Ovary (tissue), 9 donors: ENCODE results near the gene COPS6. TPM values are rescaled to one million over a fixed set of nuclear protein-coding genes. Genes with fewer than 3 reads are reported as not detected.

Experiments used
- DNase-seq, 5 donors: peaks; one replicate each; pipeline ENCODE4 v3.0.0-alpha.2; 2019 to 2020
- H3K27ac ChIP-seq, 2 donors: fragments of 200-600 bp; one replicate each; pipeline versions ENCODE4 v1.5.1 to v1.8.0; 2019 to 2022
- H3K27me3 ChIP-seq: fragments of 200-600 bp; one replicate; pipeline ENCODE4 v1.8.0; 2022
- H3K36me3 ChIP-seq: fragments of 200-600 bp; sonication (generic); one replicate; pipeline ENCODE4 v1.5.1; 2019
- H3K4me1 ChIP-seq: one replicate; pipeline ENCODE4 v1.8.1; 2013; ENCODE audit warnings: mild to moderate bottlenecking, moderate library complexity; ENCODE audit not compliant: insufficient read depth
- H3K4me3 ChIP-seq: fragments of 200-600 bp; sonication (generic); one replicate; pipeline ENCODE4 v1.5.1; 2017
- H3K9me3 ChIP-seq, 2 donors: fragments of 200-600 bp in 1 of 2; sonication (generic) in 1 of 2; one replicate each; pipeline versions ENCODE4 v1.5.1 to v1.8.1; 2013 to 2019; ENCODE audit warnings: mild to moderate bottlenecking in 1 of 2, moderate library complexity in 1 of 2
- EP300 ChIP-seq: sonication (generic); formaldehyde crosslinking; IDR thresholded peaks from one replicate; pipeline ENCODE4 v1.6.1; 2017; ENCODE audit warnings: antibody characterized with exemption
- POLR2A ChIP-seq: fragments of 450-650 bp; IDR thresholded peaks from one replicate; pipeline ENCODE4 v1.6.1; 2017; ENCODE audit warnings: antibody characterized with exemption, mild to moderate bottlenecking, moderate library complexity
- WGBS, 3 donors: extraction: QIAGEN DNeasy Blood & Tissue Kit in 1 of 3; methylation state at CpG; one replicate each; pipeline versions ENCODE4 v1.1.5 to v1.1.7; 2013 to 2017; 5-methylcytosine and 5-hydroxymethylcytosine counted together
- intact Hi-C, 4 donors: fragments of 100-400 bp; cut with DNase I; formaldehyde crosslinking; loops; one replicate each; pipeline versions ENCODE4 v1.11.0 to v1.15.1; 2022 to 2023
- microRNA counts: library from miRNA; unstranded; fragments of <30 nt; microRNA quantifications from one replicate; lab custom pipeline; 2016
- microRNA-seq, 3 donors: library from miRNA; unstranded; fragments of <30 nt; microRNA quantifications; one replicate each; pipeline versions ENCODE4 to v1.2.0, GENCODE V29; 2019 to 2020
- polyA plus RNA-seq, 2 donors: library from polyadenylated mRNA; stranded (reverse); fragments of 200-250 nt in 1 of 2; fragments of 350-450 nt in 1 of 2; fragmentation: Illumina TruSeq in 1 of 2; extraction: RNeasy Lipid Tissue Mini Kit (QIAGEN cat#74804) in 1 of 2; gene quantifications; one replicate each; pipeline ENCODE4 v1.2.3, GENCODE V29; 2013 to 2014
- small RNA-seq: library from RNA; depleted of rRNA; stranded (forward); fragments of <200 nt; gene quantifications from one replicate; pipeline ENCODE3, GENCODE V24; 2016
- total RNA-seq, 7 donors: library from RNA; depleted of rRNA in 2 of 7; stranded (reverse); fragments of >200 nt in 2 of 7; fragmentation: NEBNext Ultra II Directional in 3 of 7; extraction: Animal tissue kit (Norgen Biotek cat#: 25700) in 3 of 7; gene quantifications; one replicate each; pipeline versions ENCODE4 v1.1.0 to v1.2.4, GENCODE V29; 2016 to 2023
- TF ChIP-seq, protein P1 (sequence below), 3 donors: fragments of 450-650 bp in 2 of 3; fragments of 200-600 bp in 1 of 3; IDR thresholded peaks; one replicate each; pipeline versions ENCODE4 v1.5.1 to v1.8.0; 2016 to 2022; ENCODE audit warnings: antibody characterized with exemption in 3 of 3, mild to moderate bottlenecking in 1 of 3
- donor health status: DM: no; HTN: no; CAD: no; lungs with moderate emphysema.
- donor health status: DM: no; HTN: no; CAD: no.
- donor health status: Bipolar disorder and iron deficiency.
- donor health status: DM: yes; HTN: yes; CAD: no.
- donor health status: DM: no; HTN: no; CAD: no.
- donor health status: DM: yes; HTN: yes; CAD: no.

COPS6 gene
- total and polyA plus RNA-seq, 9 donors = 33.6 to 145 (median 98.2) TPM

DNA sequence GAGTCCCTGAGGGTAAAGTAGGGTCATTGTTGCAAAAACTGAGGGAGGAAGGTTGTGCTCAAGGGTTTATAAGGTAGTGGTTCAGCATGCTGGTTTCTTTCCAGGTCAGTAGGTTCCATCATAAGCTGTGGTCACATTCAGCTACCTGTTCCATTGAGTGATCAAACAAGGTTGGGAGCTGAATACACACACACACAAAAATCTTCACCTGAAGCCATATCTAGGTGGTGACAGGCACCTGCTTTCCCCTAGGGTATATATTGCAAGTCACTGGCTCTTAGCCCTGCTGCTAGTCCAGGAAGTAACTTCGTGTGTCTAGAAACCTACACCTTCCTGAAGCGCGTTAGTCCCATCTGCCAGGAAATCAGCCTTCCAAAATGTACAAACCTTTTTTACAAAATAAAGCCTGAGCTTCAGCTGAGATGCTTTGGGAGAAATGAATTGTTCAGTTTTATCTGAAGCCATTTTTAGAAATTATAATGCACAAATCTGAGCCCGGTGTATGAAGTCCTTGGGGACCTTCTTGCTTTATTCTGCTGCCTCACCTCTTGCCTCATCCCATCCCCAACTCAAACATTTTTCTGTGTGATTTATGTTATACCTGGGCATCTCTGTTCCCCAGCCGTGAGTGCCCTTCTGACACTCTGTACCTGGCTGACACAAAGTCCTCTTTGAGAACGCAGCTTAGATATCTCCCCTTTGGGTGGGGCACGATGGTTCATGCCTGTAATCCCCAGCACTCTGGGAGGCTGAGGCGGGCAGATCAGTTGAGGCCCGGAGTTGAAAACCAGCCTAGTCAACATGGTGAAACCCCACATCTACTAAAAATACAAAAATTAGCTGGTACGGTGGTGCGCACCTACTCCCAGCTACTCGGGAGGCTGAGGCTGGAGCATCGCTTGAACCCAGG is 49.3 kb downstream of the COPS6 start:
- no peak for DNase-seq
- intact Hi-C loops = loop anchor here in 3 of 4 donors (5.0 to 10.0 kb wide), 2 partner anchors 74 to 77 kb away; partner anchors contain the start of gene PVRIG (in 2 of the 3)
- 78 to 90% (median 80%) methylated on average over 13 of the region's 13 CpGs for WGBS, 3 donors
- no peaks in the 10 kb centered on the region for H3K36me3 ChIP-seq
- no peaks in the 10 kb centered on the region for H3K27me3 ChIP-seq
- no peaks in the 10 kb centered on the region for H3K4me1 ChIP-seq
- TF ChIP-seq, protein P1, sequence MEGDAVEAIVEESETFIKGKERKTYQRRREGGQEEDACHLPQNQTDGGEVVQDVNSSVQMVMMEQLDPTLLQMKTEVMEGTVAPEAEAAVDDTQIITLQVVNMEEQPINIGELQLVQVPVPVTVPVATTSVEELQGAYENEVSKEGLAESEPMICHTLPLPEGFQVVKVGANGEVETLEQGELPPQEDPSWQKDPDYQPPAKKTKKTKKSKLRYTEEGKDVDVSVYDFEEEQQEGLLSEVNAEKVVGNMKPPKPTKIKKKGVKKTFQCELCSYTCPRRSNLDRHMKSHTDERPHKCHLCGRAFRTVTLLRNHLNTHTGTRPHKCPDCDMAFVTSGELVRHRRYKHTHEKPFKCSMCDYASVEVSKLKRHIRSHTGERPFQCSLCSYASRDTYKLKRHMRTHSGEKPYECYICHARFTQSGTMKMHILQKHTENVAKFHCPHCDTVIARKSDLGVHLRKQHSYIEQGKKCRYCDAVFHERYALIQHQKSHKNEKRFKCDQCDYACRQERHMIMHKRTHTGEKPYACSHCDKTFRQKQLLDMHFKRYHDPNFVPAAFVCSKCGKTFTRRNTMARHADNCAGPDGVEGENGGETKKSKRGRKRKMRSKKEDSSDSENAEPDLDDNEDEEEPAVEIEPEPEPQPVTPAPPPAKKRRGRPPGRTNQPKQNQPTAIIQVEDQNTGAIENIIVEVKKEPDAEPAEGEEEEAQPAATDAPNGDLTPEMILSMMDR (IDR thresholded peaks at IDR 0.05) = no peak
- TF ChIP-seq EP300 = no peak
- H3K4me3 ChIP-seq = no peak overlapping the region
- H3K9me3 ChIP-seq = no peaks in the 10 kb centered on the region
- H3K27ac ChIP-seq = no peak overlapping the region

DNA sequence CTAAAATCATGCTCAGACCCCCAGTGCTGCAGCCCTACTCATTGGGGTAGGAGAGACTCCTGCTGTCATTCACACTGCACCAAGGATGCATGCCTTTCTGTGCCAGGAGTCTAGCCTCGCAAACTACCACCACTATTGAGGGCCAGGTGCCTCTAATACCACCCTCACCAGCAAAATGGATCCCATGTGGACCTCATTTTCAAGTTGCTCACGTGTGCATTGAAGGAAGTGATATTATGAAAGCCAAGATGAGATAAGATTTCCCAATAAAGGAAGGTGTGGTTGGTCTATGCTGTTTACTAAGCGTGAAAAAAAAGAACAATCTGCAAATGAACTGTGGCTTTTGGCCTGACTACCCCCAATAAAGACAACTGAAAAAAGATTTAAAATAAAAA is 52.8 kb downstream of the COPS6 start:
- no peak for DNase-seq
- TF ChIP-seq EP300 (no peak), POLR2A (no peak)
- TF ChIP-seq, protein P1 (IDR thresholded peaks at IDR 0.05) = no peak
- 73 to 82% (median 76%) methylated on average over 3 of the region's 3 CpGs for WGBS, 3 donors
- H3K27me3 ChIP-seq = no peaks in the 10 kb centered on the region
- H3K4me3 ChIP-seq = no peak overlapping the region
- H3K27ac ChIP-seq = no peak overlapping the region
- H3K9me3 ChIP-seq = no peaks in the 10 kb centered on the region
- intact Hi-C loops = no loop called here
- H3K4me1 ChIP-seq = no peaks in the 10 kb centered on the region
- no peaks in the 10 kb centered on the region for H3K36me3 ChIP-seq

MicroRNAs encoded within 50 kb of the gene (microRNA counts, 767-probe panel; counts per million panel counts)
- microRNA hsa-miR-106b-5p (lab: Ali Mortazavi, UCI) = 1,810 counts per million, percentile 80 among the panel's probes with 10 or more counts
- microRNA hsa-miR-25-3p (lab: Ali Mortazavi, UCI) = 6,061 counts per million, percentile 97 among the panel's probes with 10 or more counts
- microRNA hsa-miR-93-5p (lab: Ali Mortazavi, UCI) = 4,581 counts per million, percentile 92 among the panel's probes with 10 or more counts

Small RNAs within 50 kb of the gene (microRNA-seq; reads per million reads assigned to microRNA genes)
- gene MIR106B (322 to 1,113 (median 871) reads per million in 3 donors), gene MIR25 (135 to 661 (median 305) reads per million in 3 donors), gene MIR93 (285 to 1,086 (median 334) reads per million in 3 donors)

Small RNAs within 50 kb of the gene (small RNA-seq; reads per million reads assigned to genes)
- 22.6 reads per million, percentile 87 among the genes with 10 or more reads in this experiment for gene MIR106B
- 618 reads per million, percentile 96 among the genes with 10 or more reads in this experiment for gene MIR25
- 24.9 reads per million, percentile 88 among the genes with 10 or more reads in this experiment for gene MIR93

Other genes with a start within 250 kb of the COPS6 start
- under 1 TPM in 1 of 7 donors, not detected in 6; 0.57 TPM for gene OR2AE1, start 211.9 kb upstream of the COPS6 start, total RNA-seq
- not detected for gene OR2AE1, start 211.9 kb upstream of the COPS6 start, polyA plus RNA-seq
- gene TRIM4, start 169.4 kb upstream of the COPS6 start, total RNA-seq = 10 to 100 TPM; 31.7 to 58.9 (median 45.1) TPM
- gene TRIM4, start 169.4 kb upstream of the COPS6 start, polyA plus RNA-seq = 10 to 100 TPM; 42.2 to 64.8 TPM
- 1 to 10 TPM in 1 of 7 donors, under 1 TPM in 3, not detected in 3; 0.18 to 1.3 (median 0.29) TPM for gene GJC3, start 159.3 kb upstream of the COPS6 start, total RNA-seq
- gene GJC3, start 159.3 kb upstream of the COPS6 start, polyA plus RNA-seq = under 1 TPM; 0.42 to 0.45 TPM
- 10 to 100 TPM in 1 of 7 donors, 1 to 10 TPM in 3, under 1 TPM in 3; 0.34 to 21.3 (median 2.3) TPM for gene AZGP1, start 112.9 kb upstream of the COPS6 start, total RNA-seq
- gene AZGP1, start 112.9 kb upstream of the COPS6 start, polyA plus RNA-seq = 1 to 10 TPM; 1.3 to 5.4 TPM
- 10 to 100 TPM; 28.8 to 90.7 (median 73.9) TPM for gene ZKSCAN1, start 73.4 kb upstream of the COPS6 start, total RNA-seq
- gene ZKSCAN1, start 73.4 kb upstream of the COPS6 start, polyA plus RNA-seq = 10 to 100 TPM; 14.2 to 29.4 TPM
- gene ZSCAN21, start 39.2 kb upstream of the COPS6 start, total RNA-seq = 10 to 100 TPM in 6 of 7 donors, 1 to 10 TPM in 1; 9.2 to 16.2 (median 13.5) TPM
- 10 to 100 TPM in 1 of 2 donors, 1 to 10 TPM in 1; 9.2 to 11.8 TPM for gene ZSCAN21, start 39.2 kb upstream of the COPS6 start, polyA plus RNA-seq
- 10 to 100 TPM; 21.9 to 45.0 (median 38.4) TPM for gene ZNF3, start 7.2 kb upstream of the COPS6 start, total RNA-seq
- 10 to 100 TPM; 28.0 to 41.3 TPM for gene ZNF3, start 7.2 kb upstream of the COPS6 start, polyA plus RNA-seq
- gene MCM7, start 12.4 kb downstream of the COPS6 start, total RNA-seq = 10 to 100 TPM; 24.4 to 57.6 (median 37.9) TPM
- gene MCM7, start 12.4 kb downstream of the COPS6 start, polyA plus RNA-seq = 10 to 100 TPM; 45.1 to 79.7 TPM
- gene AP4M1, start 12.7 kb downstream of the COPS6 start, total RNA-seq = 10 to 100 TPM; 10.9 to 20.3 (median 14.2) TPM
- 10 to 100 TPM; 13.8 to 19.0 TPM for gene AP4M1, start 12.7 kb downstream of the COPS6 start, polyA plus RNA-seq
- 10 to 100 TPM; 35.9 to 66.1 (median 57.5) TPM for gene TAF6, start 30.4 kb downstream of the COPS6 start, total RNA-seq
- 10 to 100 TPM; 43.1 to 52.1 TPM for gene TAF6, start 30.4 kb downstream of the COPS6 start, polyA plus RNA-seq
- 10 to 100 TPM; 11.7 to 28.7 (median 22.0) TPM for gene CNPY4, start 30.7 kb downstream of the COPS6 start, total RNA-seq
- 10 to 100 TPM; 33.9 to 42.8 TPM for gene CNPY4, start 30.7 kb downstream of the COPS6 start, polyA plus RNA-seq
- gene MBLAC1, start 38.0 kb downstream of the COPS6 start, total RNA-seq = 1 to 10 TPM; 3.4 to 6.7 (median 4.5) TPM
- gene MBLAC1, start 38.0 kb downstream of the COPS6 start, polyA plus RNA-seq = 1 to 10 TPM in 1 of 2 donors, under 1 TPM in 1; 0.28 to 3.4 TPM
- 100 to 1,000 TPM; 101 to 245 (median 108) TPM for gene LAMTOR4, start 59.9 kb downstream of the COPS6 start, total RNA-seq
- gene LAMTOR4, start 59.9 kb downstream of the COPS6 start, polyA plus RNA-seq = 100 to 1,000 TPM in 1 of 2 donors, 10 to 100 TPM in 1; 10.3 to 246 TPM
- 10 to 100 TPM in 5 of 7 donors, 1 to 10 TPM in 2; 6.2 to 27.2 (median 14.8) TPM for gene TRAPPC14, start 69.8 kb downstream of the COPS6 start, total RNA-seq
- 1 to 10 TPM; 2.8 to 9.1 TPM for gene TRAPPC14, start 69.8 kb downstream of the COPS6 start, polyA plus RNA-seq
- gene GAL3ST4, start 79.6 kb downstream of the COPS6 start, total RNA-seq = 10 to 100 TPM in 2 of 7 donors, 1 to 10 TPM in 5; 3.1 to 16.3 (median 7.4) TPM
- gene GAL3ST4, start 79.6 kb downstream of the COPS6 start, polyA plus RNA-seq = 10 to 100 TPM in 1 of 2 donors, 1 to 10 TPM in 1; 4.3 to 10.6 TPM
- 1 to 10 TPM; 2.0 to 5.6 (median 3.1) TPM for gene GPC2, start 88.4 kb downstream of the COPS6 start, total RNA-seq
- 1 to 10 TPM in 1 of 2 donors, under 1 TPM in 1; 0.25 to 2.9 TPM for gene GPC2, start 88.4 kb downstream of the COPS6 start, polyA plus RNA-seq
- 1 to 10 TPM in 4 of 7 donors, under 1 TPM in 3; 0.66 to 2.8 (median 1.7) TPM for gene STAG3, start 88.9 kb downstream of the COPS6 start, total RNA-seq
- 1 to 10 TPM; 1.9 to 3.2 TPM for gene STAG3, start 88.9 kb downstream of the COPS6 start, polyA plus RNA-seq
- 1 to 10 TPM in 1 of 7 donors, under 1 TPM in 4, not detected in 2; 0.25 to 1.7 (median 0.48) TPM for gene PVRIG, start 131.0 kb downstream of the COPS6 start, total RNA-seq
- under 1 TPM; 0.12 to 0.21 TPM for gene PVRIG, start 131.0 kb downstream of the COPS6 start, polyA plus RNA-seq
- gene SPDYE3, start 218.7 kb downstream of the COPS6 start, total RNA-seq = not detected
- gene SPDYE3, start 218.7 kb downstream of the COPS6 start, polyA plus RNA-seq = under 1 TPM in 1 of 2 donors, not detected in 1; 0.12 TPM